ENCODE results near the gene ZNF543. TPM values are rescaled to one million over a fixed set of nuclear protein-coding genes. Genes with fewer than 3 reads are reported as not detected.

Gene ZNF543
- total RNA-seq, 1 experiment from 2014 or later: 8.4 TPM

DNA sequence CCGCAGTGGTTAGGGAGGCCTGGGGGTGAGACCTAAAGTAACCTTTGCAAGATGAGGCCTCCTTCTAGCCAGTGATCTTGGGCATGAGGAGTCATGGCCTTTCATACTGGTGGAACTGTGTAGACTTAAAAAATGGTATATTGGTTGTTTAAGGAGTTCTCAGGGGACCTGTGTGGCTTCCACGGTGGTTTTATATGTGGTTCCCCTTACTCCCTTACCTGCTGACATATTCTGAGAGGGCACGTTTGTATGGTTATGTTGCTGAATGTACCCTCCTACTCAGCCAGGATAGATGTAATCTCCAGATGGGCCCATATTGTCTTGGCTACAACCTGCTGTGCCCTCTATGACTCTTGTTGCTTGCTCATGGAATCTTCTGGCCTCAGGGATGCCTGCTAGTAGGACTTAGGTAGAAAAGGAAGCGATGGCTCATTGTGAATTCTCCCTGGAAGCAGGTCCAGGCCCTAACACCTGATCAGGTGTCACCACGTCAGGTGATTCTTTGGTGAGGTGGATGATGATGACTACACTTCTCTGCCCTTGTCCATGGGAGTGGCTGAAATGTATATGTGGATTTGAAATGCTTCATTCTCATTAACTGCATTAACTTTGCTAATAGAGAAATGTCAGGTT is 38.1 kb upstream of the ZNF543 start (continued):
- TF ChIP-seq, protein P1, sequence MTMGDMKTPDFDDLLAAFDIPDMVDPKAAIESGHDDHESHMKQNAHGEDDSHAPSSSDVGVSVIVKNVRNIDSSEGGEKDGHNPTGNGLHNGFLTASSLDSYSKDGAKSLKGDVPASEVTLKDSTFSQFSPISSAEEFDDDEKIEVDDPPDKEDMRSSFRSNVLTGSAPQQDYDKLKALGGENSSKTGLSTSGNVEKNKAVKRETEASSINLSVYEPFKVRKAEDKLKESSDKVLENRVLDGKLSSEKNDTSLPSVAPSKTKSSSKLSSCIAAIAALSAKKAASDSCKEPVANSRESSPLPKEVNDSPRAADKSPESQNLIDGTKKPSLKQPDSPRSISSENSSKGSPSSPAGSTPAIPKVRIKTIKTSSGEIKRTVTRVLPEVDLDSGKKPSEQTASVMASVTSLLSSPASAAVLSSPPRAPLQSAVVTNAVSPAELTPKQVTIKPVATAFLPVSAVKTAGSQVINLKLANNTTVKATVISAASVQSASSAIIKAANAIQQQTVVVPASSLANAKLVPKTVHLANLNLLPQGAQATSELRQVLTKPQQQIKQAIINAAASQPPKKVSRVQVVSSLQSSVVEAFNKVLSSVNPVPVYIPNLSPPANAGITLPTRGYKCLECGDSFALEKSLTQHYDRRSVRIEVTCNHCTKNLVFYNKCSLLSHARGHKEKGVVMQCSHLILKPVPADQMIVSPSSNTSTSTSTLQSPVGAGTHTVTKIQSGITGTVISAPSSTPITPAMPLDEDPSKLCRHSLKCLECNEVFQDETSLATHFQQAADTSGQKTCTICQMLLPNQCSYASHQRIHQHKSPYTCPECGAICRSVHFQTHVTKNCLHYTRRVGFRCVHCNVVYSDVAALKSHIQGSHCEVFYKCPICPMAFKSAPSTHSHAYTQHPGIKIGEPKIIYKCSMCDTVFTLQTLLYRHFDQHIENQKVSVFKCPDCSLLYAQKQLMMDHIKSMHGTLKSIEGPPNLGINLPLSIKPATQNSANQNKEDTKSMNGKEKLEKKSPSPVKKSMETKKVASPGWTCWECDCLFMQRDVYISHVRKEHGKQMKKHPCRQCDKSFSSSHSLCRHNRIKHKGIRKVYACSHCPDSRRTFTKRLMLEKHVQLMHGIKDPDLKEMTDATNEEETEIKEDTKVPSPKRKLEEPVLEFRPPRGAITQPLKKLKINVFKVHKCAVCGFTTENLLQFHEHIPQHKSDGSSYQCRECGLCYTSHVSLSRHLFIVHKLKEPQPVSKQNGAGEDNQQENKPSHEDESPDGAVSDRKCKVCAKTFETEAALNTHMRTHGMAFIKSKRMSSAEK (CRISPR knock-in tag; IDR thresholded peaks at IDR 0.05; ENCODE audit: borderline replicate concordance): no peak
- no peak for TF ChIP-seq EMX1 (CRISPR knock-in tag; IDR thresholded peaks at IDR 0.05)

DNA sequence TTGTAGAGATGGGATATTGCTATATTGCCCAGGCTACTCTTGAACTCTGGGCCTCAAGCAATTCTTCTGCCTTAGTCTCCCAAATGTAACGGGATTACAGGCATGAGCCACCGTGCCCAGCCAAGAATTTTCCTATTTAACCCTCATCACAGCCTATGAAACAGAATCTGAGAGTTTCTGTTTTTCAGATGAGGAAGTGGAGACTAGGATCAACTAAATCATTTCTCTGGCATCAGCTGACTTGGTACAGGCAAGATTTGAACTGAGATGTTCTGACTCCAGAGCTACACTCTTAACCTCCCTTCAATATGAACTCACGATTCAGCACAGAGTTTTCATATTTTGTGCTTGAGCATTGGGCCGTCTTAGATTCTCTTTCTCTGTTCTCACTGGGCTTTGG is 31.9 kb upstream of the ZNF543 start:
- DNase-seq (ENCODE audit: low spot score) (no peak), ATAC-seq (no peak)
- peaks cover 76% of the 10 kb centered on the region for H3K36me3 Mint-ChIP-seq
- no peak overlapping the region for H3K27ac Mint-ChIP-seq
- no peaks in the 10 kb centered on the region for H3K27me3 Mint-ChIP-seq (ENCODE audit: low read depth)
- H3K4me3 Mint-ChIP-seq: no peak overlapping the region
- CTCF ChIA-PET: no interaction called here
- POLR2A ChIA-PET: no interaction called here
- no peak for TF ChIP-seq ZNF138 (CRISPR knock-in tag; conservative IDR thresholded peaks at IDR 0.05)
- no peak for TF ChIP-seq SMAD4 (CRISPR knock-in tag; IDR thresholded peaks at IDR 0.05)
- TF ChIP-seq NFYB (CRISPR knock-in tag; conservative IDR thresholded peaks at IDR 0.05; ENCODE audit: low read depth): no peak
- TF ChIP-seq, protein P2, sequence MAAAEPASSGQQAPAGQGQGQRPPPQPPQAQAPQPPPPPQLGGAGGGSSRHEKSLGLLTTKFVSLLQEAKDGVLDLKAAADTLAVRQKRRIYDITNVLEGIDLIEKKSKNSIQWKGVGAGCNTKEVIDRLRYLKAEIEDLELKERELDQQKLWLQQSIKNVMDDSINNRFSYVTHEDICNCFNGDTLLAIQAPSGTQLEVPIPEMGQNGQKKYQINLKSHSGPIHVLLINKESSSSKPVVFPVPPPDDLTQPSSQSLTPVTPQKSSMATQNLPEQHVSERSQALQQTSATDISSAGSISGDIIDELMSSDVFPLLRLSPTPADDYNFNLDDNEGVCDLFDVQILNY (CRISPR knock-in tag; IDR thresholded peaks at IDR 0.05): no peak
- TF ChIP-seq, protein P3, sequence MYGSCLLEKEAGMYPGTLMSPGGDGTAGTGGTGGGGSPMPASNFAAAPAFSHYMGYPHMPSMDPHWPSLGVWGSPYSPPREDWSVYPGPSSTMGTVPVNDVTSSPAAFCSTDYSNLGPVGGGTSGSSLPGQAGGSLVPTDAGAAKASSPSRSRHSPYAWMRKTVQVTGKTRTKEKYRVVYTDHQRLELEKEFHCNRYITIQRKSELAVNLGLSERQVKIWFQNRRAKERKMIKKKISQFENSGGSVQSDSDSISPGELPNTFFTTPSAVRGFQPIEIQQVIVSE (CRISPR knock-in tag; IDR thresholded peaks at IDR 0.05; ENCODE audit: borderline replicate concordance): no peak
- TF ChIP-seq, protein P4, sequence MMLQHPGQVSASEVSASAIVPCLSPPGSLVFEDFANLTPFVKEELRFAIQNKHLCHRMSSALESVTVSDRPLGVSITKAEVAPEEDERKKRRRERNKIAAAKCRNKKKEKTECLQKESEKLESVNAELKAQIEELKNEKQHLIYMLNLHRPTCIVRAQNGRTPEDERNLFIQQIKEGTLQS (CRISPR knock-in tag; conservative IDR thresholded peaks at IDR 0.05): no peak
- TF ChIP-seq, protein P5, sequence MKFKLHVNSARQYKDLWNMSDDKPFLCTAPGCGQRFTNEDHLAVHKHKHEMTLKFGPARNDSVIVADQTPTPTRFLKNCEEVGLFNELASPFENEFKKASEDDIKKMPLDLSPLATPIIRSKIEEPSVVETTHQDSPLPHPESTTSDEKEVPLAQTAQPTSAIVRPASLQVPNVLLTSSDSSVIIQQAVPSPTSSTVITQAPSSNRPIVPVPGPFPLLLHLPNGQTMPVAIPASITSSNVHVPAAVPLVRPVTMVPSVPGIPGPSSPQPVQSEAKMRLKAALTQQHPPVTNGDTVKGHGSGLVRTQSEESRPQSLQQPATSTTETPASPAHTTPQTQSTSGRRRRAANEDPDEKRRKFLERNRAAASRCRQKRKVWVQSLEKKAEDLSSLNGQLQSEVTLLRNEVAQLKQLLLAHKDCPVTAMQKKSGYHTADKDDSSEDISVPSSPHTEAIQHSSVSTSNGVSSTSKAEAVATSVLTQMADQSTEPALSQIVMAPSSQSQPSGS (CRISPR knock-in tag; IDR thresholded peaks at IDR 0.05; ENCODE audit: borderline replicate concordance, low read depth): no peak
- no peaks in the 10 kb centered on the region for H3K4me1 Mint-ChIP-seq
- H3K9me3 Mint-ChIP-seq: peaks cover under 1% of the 10 kb centered on the region

DNA sequence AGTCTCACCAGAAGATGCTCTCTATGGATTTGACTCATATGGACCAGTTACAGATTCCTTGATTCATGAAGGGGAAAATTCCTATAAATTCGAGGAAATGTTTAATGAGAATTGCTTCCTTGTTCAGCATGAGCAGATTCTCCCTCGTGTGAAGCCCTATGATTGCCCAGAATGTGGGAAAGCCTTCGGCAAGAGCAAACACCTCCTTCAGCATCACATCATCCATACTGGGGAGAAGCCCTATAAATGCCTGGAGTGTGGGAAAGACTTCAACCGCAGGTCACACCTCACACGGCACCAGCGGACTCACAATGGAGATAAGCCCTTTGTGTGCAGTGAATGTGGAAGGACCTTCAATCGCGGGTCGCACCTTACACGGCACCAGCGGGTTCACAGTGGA is 29.3 kb upstream of the ZNF543 start:
- TF ChIP-seq RORB (CRISPR knock-in tag; IDR thresholded peaks at IDR 0.05) (no peak), NR1H2 (CRISPR knock-in tag; IDR thresholded peaks at IDR 0.05) (no peak), CREM (CRISPR knock-in tag; IDR thresholded peaks at IDR 0.05) (no peak)
- TF ChIP-seq, protein P6, sequence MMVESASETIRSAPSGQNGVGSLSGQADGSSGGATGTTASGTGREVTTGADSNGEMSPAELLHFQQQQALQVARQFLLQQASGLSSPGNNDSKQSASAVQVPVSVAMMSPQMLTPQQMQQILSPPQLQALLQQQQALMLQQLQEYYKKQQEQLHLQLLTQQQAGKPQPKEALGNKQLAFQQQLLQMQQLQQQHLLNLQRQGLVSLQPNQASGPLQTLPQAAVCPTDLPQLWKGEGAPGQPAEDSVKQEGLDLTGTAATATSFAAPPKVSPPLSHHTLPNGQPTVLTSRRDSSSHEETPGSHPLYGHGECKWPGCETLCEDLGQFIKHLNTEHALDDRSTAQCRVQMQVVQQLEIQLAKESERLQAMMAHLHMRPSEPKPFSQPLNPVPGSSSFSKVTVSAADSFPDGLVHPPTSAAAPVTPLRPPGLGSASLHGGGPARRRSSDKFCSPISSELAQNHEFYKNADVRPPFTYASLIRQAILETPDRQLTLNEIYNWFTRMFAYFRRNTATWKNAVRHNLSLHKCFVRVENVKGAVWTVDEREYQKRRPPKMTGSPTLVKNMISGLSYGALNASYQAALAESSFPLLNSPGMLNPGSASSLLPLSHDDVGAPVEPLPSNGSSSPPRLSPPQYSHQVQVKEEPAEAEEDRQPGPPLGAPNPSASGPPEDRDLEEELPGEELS (CRISPR knock-in tag; IDR thresholded peaks at IDR 0.05): no peak
- TF ChIP-seq, protein P7, sequence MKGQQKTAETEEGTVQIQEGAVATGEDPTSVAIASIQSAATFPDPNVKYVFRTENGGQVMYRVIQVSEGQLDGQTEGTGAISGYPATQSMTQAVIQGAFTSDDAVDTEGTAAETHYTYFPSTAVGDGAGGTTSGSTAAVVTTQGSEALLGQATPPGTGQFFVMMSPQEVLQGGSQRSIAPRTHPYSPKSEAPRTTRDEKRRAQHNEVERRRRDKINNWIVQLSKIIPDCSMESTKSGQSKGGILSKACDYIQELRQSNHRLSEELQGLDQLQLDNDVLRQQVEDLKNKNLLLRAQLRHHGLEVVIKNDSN (CRISPR knock-in tag; IDR thresholded peaks at IDR 0.05): no peak
- no peaks in the 10 kb centered on the region for H3K27me3 Mint-ChIP-seq (ENCODE audit: low read depth)
- peaks cover 19% of the 10 kb centered on the region for H3K9me3 Mint-ChIP-seq
- H3K4me1 Mint-ChIP-seq: no peaks in the 10 kb centered on the region
- no peak overlapping the region for H3K27ac Mint-ChIP-seq
- POLR2A ChIA-PET: interaction anchor here (0.6 kb wide), 1 partner anchor 27 kb away, joined by 10 read pairs; no protein-coding TSS in a partner anchor
- no peak overlapping the region for H3K4me3 Mint-ChIP-seq
- CTCF ChIA-PET: no interaction called here
- DNase-seq (ENCODE audit: low spot score) (no peak), ATAC-seq (no peak)
- H3K36me3 Mint-ChIP-seq: peaks cover 87% of the 10 kb centered on the region

Measured in WTC11 (cell line).